CD8-positive, alpha-beta memory T cell (primary cell): Measurements from ENCODE around the gene GRWD1. TPM values are rescaled to one million over a fixed set of nuclear protein-coding genes. Genes with fewer than 3 reads are reported as not detected.

Source experiments
- CTCF ChIA-PET: fragments of 350-600 bp; sonication (Branson Sonifier 250); formaldehyde crosslinking; loops from one replicate; lab custom pipeline; 2021; ENCODE audit warnings: antibody characterized with exemption; lab: Charles Lee
- POLR2A ChIA-PET: fragments of 350-600 bp; sonication (Branson Sonifier 250); formaldehyde crosslinking; loops from one replicate; lab custom pipeline; 2021; ENCODE audit warnings: antibody characterized with exemption; lab: Charles Lee
- DNase-seq, 5 donors: peaks; one replicate each; pipeline versions ENCODE4 v3.0.0 to v3.0.0-alpha.2; 2020 to 2022; ENCODE audit warnings: mixed read lengths in 1 of 5
- H3K27ac ChIP-seq: one replicate; pipeline ENCODE4 v1.7.0; 2013; ENCODE audit warnings: low read depth, mild to moderate bottlenecking, low read length, moderate library complexity
- H3K27me3 ChIP-seq: 2 replicates; pipeline ENCODE4 v1.7.0; 2013; ENCODE audit warnings: low read length, mild to moderate bottlenecking; ENCODE audit not compliant: insufficient read depth, poor library complexity, severe bottlenecking
- H3K36me3 ChIP-seq: 2 replicates; pipeline ENCODE4 v1.7.0; 2013; ENCODE audit warnings: mild to moderate bottlenecking, low read length, moderate library complexity; ENCODE audit not compliant: insufficient read depth
- H3K4me1 ChIP-seq: 2 replicates; pipeline ENCODE4 v1.7.0; 2013; ENCODE audit warnings: mild to moderate bottlenecking, low read length, moderate library complexity; ENCODE audit not compliant: insufficient read depth
- H3K4me3 ChIP-seq: 2 replicates; pipeline ENCODE4 v1.7.0; 2013; ENCODE audit warnings: mild to moderate bottlenecking, low read length
- H3K9me3 ChIP-seq: 2 replicates; pipeline ENCODE4 v1.7.0; 2013; ENCODE audit warnings: mild to moderate bottlenecking, low read length
- H3K27ac Mint-ChIP-seq, 8 donors: one replicate each; pipeline ENCODE4 v1.8.0; 2020 to 2021; ENCODE audit warnings: mixed read lengths in 8 of 8, mild to moderate bottlenecking in 6 of 8, inconsistent platforms in 3 of 8, moderate library complexity in 3 of 8
- H3K27me3 Mint-ChIP-seq, 2 donors: one replicate each; pipeline ENCODE4 v1.8.0; 2020 to 2021; ENCODE audit warnings: mixed read lengths in 2 of 2, mild to moderate bottlenecking in 1 of 2, moderate library complexity in 1 of 2
- H3K36me3 Mint-ChIP-seq, 3 donors: one replicate each; pipeline ENCODE4 v1.8.0; 2020 to 2021; ENCODE audit warnings: mixed read lengths in 3 of 3, inconsistent platforms in 1 of 3, mild to moderate bottlenecking in 1 of 3
- H3K4me1 Mint-ChIP-seq, 3 donors: one replicate each; pipeline ENCODE4 v1.8.0; 2020 to 2021; ENCODE audit warnings: mixed read lengths in 3 of 3, inconsistent platforms in 1 of 3, mild to moderate bottlenecking in 1 of 3
- H3K4me3 Mint-ChIP-seq, 7 donors: one replicate each; pipeline ENCODE4 v1.8.0; 2020 to 2021; ENCODE audit warnings: mixed read lengths in 7 of 7, mild to moderate bottlenecking in 6 of 7, moderate library complexity in 4 of 7, inconsistent platforms in 2 of 7
- H3K9me3 Mint-ChIP-seq, 5 donors: one replicate each; pipeline ENCODE4 v1.8.0; 2020 to 2022; ENCODE audit warnings: mixed read lengths in 5 of 5, mild to moderate bottlenecking in 3 of 5, moderate library complexity in 2 of 5, inconsistent platforms in 1 of 5
- polyA plus RNA-seq: library from polyadenylated mRNA; unstranded; fragments of 300-500 nt; fragmentation: Illumina TruSeq; gene quantifications from one replicate; pipeline ENCODE4 v1.2.3, GENCODE V29; 2021
- total RNA-seq, 2 experiments: library from RNA; stranded (reverse); gene quantifications; one replicate each; pipeline ENCODE4 v1.2.3, GENCODE V29; 2021

Gene GRWD1
- 100 to 1,000 TPM; 105 to 107 TPM for total RNA-seq
- 45.6 TPM for polyA plus RNA-seq

- POLR2A ChIA-PET = interaction anchor here (0.5 to 1.2 kb wide), 4 partner anchors 8 to 113 kb away, joined by 3 to 5 read pairs (median 4); no protein-coding TSS in a partner anchor
- peaks cover 9 to 50% (median 10%) of the 10 kb centered on the region in 3 donors for H3K36me3 Mint-ChIP-seq
- H3K27ac ChIP-seq = peak within 1 kb of the TSS; percentile 78
Measured at GRCh38 chr19:48445606-48446481, at the start of gene GRWD1. Gene GRWD1 (plus strand): TSS chr19:48445983. CDS start chr19:48446006, 23 bp downstream.

GRCh38 chr19:48396016-48396823 is 49.6 kb upstream of the GRWD1 start:
- peaks cover 0 to 2% (median 0%) of the 10 kb centered on the region in 5 donors for H3K9me3 Mint-ChIP-seq
- H3K4me1 Mint-ChIP-seq = peaks cover 32 to 66% (median 37%) of the 10 kb centered on the region in 3 donors
- Histone ChIP-seq H3K27ac (no peak overlapping the region), H3K9me3 (no peaks in the 10 kb centered on the region), H3K36me3 (no peaks in the 10 kb centered on the region), H3K27me3 (peaks cover 29% of the 10 kb centered on the region), H3K4me3 (no peak overlapping the region), H3K4me1 (peaks cover 45% of the 10 kb centered on the region)
- no peaks in the 10 kb centered on the region for H3K36me3 Mint-ChIP-seq
- ChIA-PET POLR2A (interaction anchor here (0.8 kb wide), 1 partner anchor 47 kb away, joined by 4 read pairs; no protein-coding TSS in a partner anchor), CTCF (no interaction called here)
- peaks cover 28 to 33% of the 10 kb centered on the region in 2 donors for H3K27me3 Mint-ChIP-seq
- H3K4me3 Mint-ChIP-seq = peak overlapping the region in 2 of 7 donors; percentile 23 to 56
- H3K27ac Mint-ChIP-seq = no peak overlapping the region
- DNase-seq = no peak

More at GRCh38 chr19:48445606-48446481, at the start of gene GRWD1:
- Mint-ChIP-seq H3K4me1 (peaks cover 28 to 49% (median 41%) of the 10 kb centered on the region in 3 donors), H3K27ac (peak within 1 kb of the TSS; percentile 83 to 99 (median 98)), H3K9me3 (peaks cover 0 to 1% (median 0%) of the 10 kb centered on the region in 5 donors), H3K4me3 (peak within 1 kb of the TSS; percentile 87 to 98 (median 96)), H3K27me3 (peaks cover 16 to 17% of the 10 kb centered on the region in 2 donors)
- Histone ChIP-seq H3K9me3 (no peaks in the 10 kb centered on the region), H3K4me1 (peaks cover 19% of the 10 kb centered on the region), H3K4me3 (peak within 1 kb of the TSS; percentile 83), H3K27me3 (peaks cover 13% of the 10 kb centered on the region), H3K36me3 (peaks cover 23% of the 10 kb centered on the region)
- peak; percentile 83 to 97 (median 90) for DNase-seq
- CTCF ChIA-PET = interaction anchor here (1.4 kb wide), 1 partner anchor 139 kb away, joined by 3 read pairs; no protein-coding TSS in a partner anchor

- DNase-seq = no peak
- POLR2A ChIA-PET = no interaction called here
- no peak overlapping the region for H3K4me3 Mint-ChIP-seq
Measured at GRCh38 chr19:48396824-48397176, 49.0 kb upstream of the GRWD1 start.

DNA sequence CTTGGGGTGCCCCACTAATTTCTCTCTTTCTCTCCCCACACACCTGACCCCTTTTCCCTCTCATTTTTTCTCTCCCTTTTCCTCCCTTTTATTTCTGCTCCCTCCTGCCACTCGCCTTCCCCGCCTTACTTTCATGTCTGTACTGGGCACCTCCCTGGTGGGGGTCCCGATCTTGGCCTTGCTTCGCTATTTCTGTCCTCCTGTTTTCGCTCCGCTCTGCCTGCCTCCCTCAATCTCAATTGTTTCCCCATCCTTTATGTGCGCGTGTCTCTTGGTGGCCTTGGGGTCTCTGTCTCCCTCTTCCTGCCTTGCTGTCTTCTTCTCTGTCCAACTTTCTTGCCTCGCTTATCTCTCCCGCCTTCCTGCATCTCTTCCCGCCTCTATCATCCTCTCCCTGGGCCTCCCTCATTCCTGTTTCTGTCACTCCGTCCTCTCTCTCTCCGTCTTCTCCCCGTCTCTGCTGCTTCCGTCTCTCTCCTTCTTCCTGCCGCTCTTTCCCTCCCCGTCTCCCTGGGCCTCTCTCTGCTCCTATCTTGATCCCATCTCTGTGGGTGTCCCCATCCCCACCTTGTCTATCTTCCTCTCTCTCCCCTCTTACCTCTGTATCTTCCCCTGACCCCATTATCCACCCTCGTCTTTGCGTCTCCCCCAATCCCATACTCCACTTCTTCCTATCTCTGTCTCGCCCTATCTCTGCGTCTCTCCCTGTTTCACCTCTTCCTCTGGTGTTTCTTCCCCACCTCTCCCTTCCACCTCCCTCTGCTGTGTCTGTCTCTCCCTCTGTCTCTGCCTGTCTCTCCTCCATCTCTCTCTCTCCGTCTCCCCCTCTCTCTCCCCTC is 48.3 kb upstream of the GRWD1 start:
- Mint-ChIP-seq H3K4me3 (peak overlapping the region; percentile 82 to 94 (median 89)), H3K27ac (peak overlapping the region; percentile 41 to 92 (median 84)), H3K36me3 (no peaks in the 10 kb centered on the region), H3K27me3 (peaks cover 28 to 33% of the 10 kb centered on the region in 2 donors), H3K9me3 (peaks cover 0 to 2% (median 0%) of the 10 kb centered on the region in 5 donors), H3K4me1 (peaks cover 30 to 66% (median 39%) of the 10 kb centered on the region in 3 donors)
- no peak for DNase-seq
- CTCF ChIA-PET = no interaction called here
- POLR2A ChIA-PET = no interaction called here
- peak overlapping the region; percentile 57 for H3K27ac ChIP-seq
- peaks cover 40% of the 10 kb centered on the region for H3K4me1 ChIP-seq
- H3K36me3 ChIP-seq = no peaks in the 10 kb centered on the region
- no peaks in the 10 kb centered on the region for H3K9me3 ChIP-seq
- peak overlapping the region; percentile 35 for H3K4me3 ChIP-seq
- H3K27me3 ChIP-seq = peaks cover 29% of the 10 kb centered on the region

More at GRCh38 chr19:48396824-48397176, 49.0 kb upstream of the GRWD1 start:
- H3K4me1 Mint-ChIP-seq = peaks cover 28 to 65% (median 35%) of the 10 kb centered on the region in 3 donors
- Histone ChIP-seq H3K4me1 (peaks cover 41% of the 10 kb centered on the region), H3K27me3 (peaks cover 29% of the 10 kb centered on the region), H3K9me3 (no peaks in the 10 kb centered on the region), H3K4me3 (no peak overlapping the region), H3K27ac (no peak overlapping the region), H3K36me3 (no peaks in the 10 kb centered on the region)
- H3K36me3 Mint-ChIP-seq = no peaks in the 10 kb centered on the region
- CTCF ChIA-PET = no interaction called here
- H3K9me3 Mint-ChIP-seq = peaks cover 0 to 2% (median 0%) of the 10 kb centered on the region in 5 donors
- H3K27me3 Mint-ChIP-seq = peaks cover 28 to 33% of the 10 kb centered on the region in 2 donors
- peak overlapping the region in 2 of 8 donors; percentile 47 to 88 for H3K27ac Mint-ChIP-seq

- peak overlapping the region; percentile 41 to 92 (median 84) for H3K27ac Mint-ChIP-seq
- CTCF ChIA-PET = no interaction called here
- peaks cover 28 to 64% (median 39%) of the 10 kb centered on the region in 3 donors for H3K4me1 Mint-ChIP-seq
- H3K27ac ChIP-seq = peak overlapping the region; percentile 57
- H3K4me1 ChIP-seq = peaks cover 40% of the 10 kb centered on the region
- H3K4me3 ChIP-seq = peak overlapping the region; percentile 35
- peaks cover 28 to 31% of the 10 kb centered on the region in 2 donors for H3K27me3 Mint-ChIP-seq
- H3K27me3 ChIP-seq = peaks cover 25% of the 10 kb centered on the region
- H3K36me3 ChIP-seq = no peaks in the 10 kb centered on the region
- H3K9me3 ChIP-seq = no peaks in the 10 kb centered on the region
- H3K9me3 Mint-ChIP-seq = no peaks in the 10 kb centered on the region
- no peak for DNase-seq
- POLR2A ChIA-PET = interaction anchor here (0.6 kb wide), 1 partner anchor 596 kb away, joined by 3 read pairs; the partner anchor contains the start of gene RUVBL2
- no peaks in the 10 kb centered on the region for H3K36me3 Mint-ChIP-seq
- H3K4me3 Mint-ChIP-seq = peak overlapping the region; percentile 82 to 94 (median 89)
Measured at GRCh38 chr19:48398102-48398374, 47.7 kb upstream of the GRWD1 start.

DNA sequence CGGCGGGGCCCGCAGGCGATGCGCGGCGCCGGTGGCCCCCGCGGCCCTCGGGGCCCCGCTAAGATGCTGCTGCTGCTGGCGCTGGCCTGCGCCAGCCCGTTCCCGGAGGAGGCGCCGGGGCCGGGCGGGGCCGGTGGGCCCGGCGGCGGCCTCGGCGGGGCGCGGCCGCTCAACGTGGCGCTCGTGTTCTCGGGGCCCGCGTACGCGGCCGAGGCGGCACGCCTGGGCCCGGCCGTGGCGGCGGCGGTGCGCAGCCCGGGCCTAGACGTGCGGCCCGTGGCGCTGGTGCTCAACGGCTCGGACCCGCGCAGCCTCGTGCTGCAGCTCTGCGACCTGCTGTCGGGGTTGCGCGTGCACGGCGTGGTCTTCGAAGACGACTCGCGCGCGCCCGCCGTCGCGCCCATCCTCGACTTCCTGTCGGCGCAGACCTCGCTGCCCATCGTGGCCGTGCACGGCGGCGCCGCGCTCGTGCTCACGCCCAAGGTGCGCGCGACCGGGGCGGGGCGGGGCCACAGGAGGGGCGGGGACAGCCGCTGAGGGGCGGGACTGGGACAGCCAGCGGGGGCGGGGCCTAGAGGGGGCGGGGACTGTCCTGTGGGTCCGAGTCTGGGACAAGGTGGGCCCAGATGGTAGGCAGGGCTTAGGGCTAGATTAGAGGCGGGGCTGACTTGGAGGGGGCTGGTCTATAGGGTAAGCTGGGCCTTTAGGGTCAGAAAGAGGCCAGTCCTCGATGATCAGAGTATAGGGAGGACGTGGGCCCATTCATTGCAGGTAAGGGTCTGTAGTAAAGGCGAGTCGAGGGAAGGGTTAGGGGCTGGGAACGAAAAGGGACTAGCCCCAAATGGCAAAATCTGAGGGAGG is 47.2 kb upstream of the GRWD1 start:
- Histone ChIP-seq H3K36me3 (no peaks in the 10 kb centered on the region), H3K27ac (peak overlapping the region; percentile 57), H3K27me3 (peaks cover 25% of the 10 kb centered on the region), H3K9me3 (no peaks in the 10 kb centered on the region), H3K4me3 (peak overlapping the region; percentile 35), H3K4me1 (peaks cover 36% of the 10 kb centered on the region)
- Mint-ChIP-seq H3K27me3 (peaks cover 28 to 31% of the 10 kb centered on the region in 2 donors), H3K36me3 (no peaks in the 10 kb centered on the region), H3K9me3 (no peaks in the 10 kb centered on the region), H3K4me1 (peaks cover 31 to 67% (median 43%) of the 10 kb centered on the region in 3 donors), H3K27ac (peak overlapping the region in 7 of 8 donors; percentile 49 to 93 (median 84)), H3K4me3 (peak overlapping the region; percentile 47 to 91 (median 75))
- POLR2A ChIA-PET = interaction anchor here (0.6 kb wide), 1 partner anchor 595 kb away, joined by 3 read pairs; the partner anchor contains the start of gene RUVBL2
- peak; percentile 78 to 92 (median 83) for DNase-seq
- CTCF ChIA-PET = no interaction called here
